Measurements from ENCODE around the gene CLIP1. TPM values are rescaled to one million over a fixed set of nuclear protein-coding genes. Genes with fewer than 3 reads are reported as not detected.
A peak's percentile ranks its signal among the peaks of the same experiment; 100 is the strongest.
"Not testable (repeated sequence)": the region's sequence is repeated elsewhere in the genome, so short reads cannot be mapped to it uniquely, and the experiment has no call there.

CLIP1 gene
- total RNA-seq, 2 experiments from 2014 or later = 52.0 to 54.9 TPM

DNA sequence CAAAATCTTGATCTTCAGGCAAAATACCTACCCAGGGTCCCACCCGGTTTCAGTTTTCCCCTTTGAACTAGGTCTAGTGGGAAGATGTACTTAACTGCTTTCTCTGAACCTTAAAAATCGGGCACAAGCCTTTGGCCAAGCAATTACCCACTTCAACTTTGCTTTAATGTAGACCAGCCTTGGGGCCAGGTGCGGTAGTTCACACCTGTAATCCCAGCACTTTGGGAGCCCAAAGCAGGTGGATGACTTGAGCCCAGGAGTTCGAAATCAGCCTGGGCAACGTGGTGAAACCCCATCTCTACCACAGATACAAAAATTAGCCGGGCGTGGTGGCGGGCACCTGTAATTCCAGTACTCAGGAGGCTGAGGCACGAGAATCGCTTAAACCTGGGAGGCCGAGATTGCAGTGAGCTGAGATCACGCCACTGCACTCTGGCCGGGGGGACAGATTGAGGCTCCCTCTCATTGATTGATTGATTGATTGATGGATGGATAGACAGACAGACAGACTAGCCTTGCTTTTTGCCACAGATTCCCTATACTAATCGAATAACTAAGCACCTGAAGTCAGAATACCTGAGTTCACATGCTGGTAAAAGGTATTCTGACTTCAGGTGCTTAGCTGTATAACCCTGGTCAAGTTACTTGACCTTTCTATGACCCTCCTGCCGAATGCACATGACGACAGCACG is 1.9 kb downstream of the CLIP1 start:
- intact Hi-C loops (cut with DNase I, micrococcal nuclease) = loop anchor here (1.0 to 5.0 kb wide), 3 partner anchors 20 to 47 kb away; no protein-coding TSS in a partner anchor
- peaks cover 36% of the 10 kb centered on the region for H3K4me1 Mint-ChIP-seq (ENCODE audit: low read depth)
- Histone ChIP-seq H3K36me3 (ENCODE audit: insufficient read depth, low read length) (peaks cover 4% of the 10 kb centered on the region), H3K27ac (ENCODE audit: low read depth in 1 of 2, low read length in 2 of 2) (no peak overlapping the region), H3K27me3 (ENCODE audit: control insufficient read depth in 1 of 2, insufficient read depth in 2 of 2, low read length in 2 of 2) (no peaks in the 10 kb centered on the region), H3K4me3 (ENCODE audit: low read length) (peak overlapping the region; percentile 85), H3K4me1 (ENCODE audit: insufficient read depth, low read length) (peaks cover 34% of the 10 kb centered on the region), H3K9me3 (ENCODE audit: control insufficient read depth in 1 of 2, insufficient read depth in 1 of 2, low read length in 2 of 2) (no peaks in the 10 kb centered on the region)
- ATAC-seq (ENCODE audit: poor library complexity) (no peak), DNase-seq (no peak)
- ChIA-PET CTCF (interaction anchor here (2.2 kb wide), 1 partner anchor 21 kb away, joined by 20 read pairs; no protein-coding TSS in a partner anchor), POLR2A (interaction anchor here (0.6 to 3.5 kb wide), 4 partner anchors 21 to 1511 kb away, joined by 3 to 22 read pairs (median 3); partner anchors contain the start of gene ZCCHC8)
- H3K4me3 Mint-ChIP-seq = peak overlapping the region; percentile 93
- no peaks in the 10 kb centered on the region for H3K9me3 Mint-ChIP-seq
- TF ChIP-seq, protein P1, sequence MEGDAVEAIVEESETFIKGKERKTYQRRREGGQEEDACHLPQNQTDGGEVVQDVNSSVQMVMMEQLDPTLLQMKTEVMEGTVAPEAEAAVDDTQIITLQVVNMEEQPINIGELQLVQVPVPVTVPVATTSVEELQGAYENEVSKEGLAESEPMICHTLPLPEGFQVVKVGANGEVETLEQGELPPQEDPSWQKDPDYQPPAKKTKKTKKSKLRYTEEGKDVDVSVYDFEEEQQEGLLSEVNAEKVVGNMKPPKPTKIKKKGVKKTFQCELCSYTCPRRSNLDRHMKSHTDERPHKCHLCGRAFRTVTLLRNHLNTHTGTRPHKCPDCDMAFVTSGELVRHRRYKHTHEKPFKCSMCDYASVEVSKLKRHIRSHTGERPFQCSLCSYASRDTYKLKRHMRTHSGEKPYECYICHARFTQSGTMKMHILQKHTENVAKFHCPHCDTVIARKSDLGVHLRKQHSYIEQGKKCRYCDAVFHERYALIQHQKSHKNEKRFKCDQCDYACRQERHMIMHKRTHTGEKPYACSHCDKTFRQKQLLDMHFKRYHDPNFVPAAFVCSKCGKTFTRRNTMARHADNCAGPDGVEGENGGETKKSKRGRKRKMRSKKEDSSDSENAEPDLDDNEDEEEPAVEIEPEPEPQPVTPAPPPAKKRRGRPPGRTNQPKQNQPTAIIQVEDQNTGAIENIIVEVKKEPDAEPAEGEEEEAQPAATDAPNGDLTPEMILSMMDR (IDR thresholded peaks at IDR 0.05) = no peak
- H3K36me3 Mint-ChIP-seq (ENCODE audit: low read depth) = peaks cover 15% of the 10 kb centered on the region
- no peaks in the 10 kb centered on the region for H3K27me3 Mint-ChIP-seq
- H3K27ac Mint-ChIP-seq = peak overlapping the region; percentile 85

- intact Hi-C loops (cut with DNase I, micrococcal nuclease) = loop anchor here in 1 of 2 experiments (5.0 kb wide), 1 partner anchor 38 kb away; no protein-coding TSS in a partner anchor
- H3K27me3 Mint-ChIP-seq; H3K9me3 ChIP-seq (ENCODE audit: control insufficient read depth in 1 of 2, insufficient read depth in 1 of 2, low read length in 2 of 2); H3K4me3 Mint-ChIP-seq; DNase-seq; H3K36me3 ChIP-seq (ENCODE audit: insufficient read depth, low read length); H3K4me3 ChIP-seq (ENCODE audit: low read length); H3K27ac ChIP-seq (ENCODE audit: low read depth in 1 of 2, low read length in 2 of 2); H3K27ac Mint-ChIP-seq; CTCF ChIA-PET; ATAC-seq (ENCODE audit: poor library complexity); H3K27me3 ChIP-seq (ENCODE audit: control insufficient read depth in 1 of 2, insufficient read depth in 2 of 2, low read length in 2 of 2); H3K9me3 Mint-ChIP-seq: not testable (repeated sequence)
- H3K4me1 ChIP-seq (ENCODE audit: insufficient read depth, low read length) = peaks cover 34% of the 10 kb centered on the region
- POLR2A ChIA-PET = interaction anchor here (1.1 kb wide), 1 partner anchor 33 kb away, joined by 3 read pairs; no protein-coding TSS in a partner anchor
- Mint-ChIP-seq H3K36me3 (ENCODE audit: low read depth) (peaks cover 15% of the 10 kb centered on the region), H3K4me1 (ENCODE audit: low read depth) (peaks cover 38% of the 10 kb centered on the region)
Observed at GRCh38 chr12:122419094-122419493, 3.4 kb downstream of the CLIP1 start.

- H3K36me3 ChIP-seq (ENCODE audit: insufficient read depth, low read length); H3K4me3 Mint-ChIP-seq; ATAC-seq (ENCODE audit: poor library complexity); H3K27me3 ChIP-seq (ENCODE audit: control insufficient read depth in 1 of 2, insufficient read depth in 2 of 2, low read length in 2 of 2); H3K4me3 ChIP-seq (ENCODE audit: low read length); CTCF ChIA-PET; H3K27ac Mint-ChIP-seq; H3K27me3 Mint-ChIP-seq; H3K9me3 Mint-ChIP-seq; DNase-seq; H3K9me3 ChIP-seq (ENCODE audit: control insufficient read depth in 1 of 2, insufficient read depth in 1 of 2, low read length in 2 of 2); H3K27ac ChIP-seq (ENCODE audit: low read depth in 1 of 2, low read length in 2 of 2); POLR2A ChIA-PET: not testable (repeated sequence)
- peaks cover 22% of the 10 kb centered on the region for H3K4me1 ChIP-seq (ENCODE audit: insufficient read depth, low read length)
- Mint-ChIP-seq H3K4me1 (ENCODE audit: low read depth) (peaks cover 39% of the 10 kb centered on the region), H3K36me3 (ENCODE audit: low read depth) (peaks cover 10% of the 10 kb centered on the region)
- intact Hi-C loops (cut with DNase I, micrococcal nuclease) = loop anchor here in 1 of 2 experiments (5.0 kb wide), 1 partner anchor 42 kb away; no protein-coding TSS in a partner anchor
Observed at GRCh38 chr12:122415665-122416064, 6.8 kb downstream of the CLIP1 start.

Data from CD4-positive, alpha-beta T cell (primary cell).